ENCODE results near the gene SLC9C2.
"Not testable (repeated sequence)": the region's sequence is repeated elsewhere in the genome, so short reads cannot be mapped to it uniquely, and the experiment has no call there.

- not testable (repeated sequence) for TF ChIP-seq REST (IDR thresholded peaks at IDR 0.05; ENCODE audit: insufficient read depth in 1 of 2, low read depth in 2 of 2, low read length in 1 of 2)
- TF ChIP-seq, protein P1, sequence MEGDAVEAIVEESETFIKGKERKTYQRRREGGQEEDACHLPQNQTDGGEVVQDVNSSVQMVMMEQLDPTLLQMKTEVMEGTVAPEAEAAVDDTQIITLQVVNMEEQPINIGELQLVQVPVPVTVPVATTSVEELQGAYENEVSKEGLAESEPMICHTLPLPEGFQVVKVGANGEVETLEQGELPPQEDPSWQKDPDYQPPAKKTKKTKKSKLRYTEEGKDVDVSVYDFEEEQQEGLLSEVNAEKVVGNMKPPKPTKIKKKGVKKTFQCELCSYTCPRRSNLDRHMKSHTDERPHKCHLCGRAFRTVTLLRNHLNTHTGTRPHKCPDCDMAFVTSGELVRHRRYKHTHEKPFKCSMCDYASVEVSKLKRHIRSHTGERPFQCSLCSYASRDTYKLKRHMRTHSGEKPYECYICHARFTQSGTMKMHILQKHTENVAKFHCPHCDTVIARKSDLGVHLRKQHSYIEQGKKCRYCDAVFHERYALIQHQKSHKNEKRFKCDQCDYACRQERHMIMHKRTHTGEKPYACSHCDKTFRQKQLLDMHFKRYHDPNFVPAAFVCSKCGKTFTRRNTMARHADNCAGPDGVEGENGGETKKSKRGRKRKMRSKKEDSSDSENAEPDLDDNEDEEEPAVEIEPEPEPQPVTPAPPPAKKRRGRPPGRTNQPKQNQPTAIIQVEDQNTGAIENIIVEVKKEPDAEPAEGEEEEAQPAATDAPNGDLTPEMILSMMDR (IDR thresholded peaks at IDR 0.05): not testable (repeated sequence)
Measured at GRCh38 chr1:173613086-173613485, 10.2 kb upstream of the SLC9C2 start.

All from Panc1 (cell line).